HCT116 (cell line): ENCODE measurements around the gene DAZAP1.

Source experiments
- CBX3 ChIP-seq: IDR thresholded peaks from 2 replicates; pipeline ENCODE4 v1.6.1; 2012; ENCODE audit warnings: low read depth
- CTCF ChIP-seq, 3 experiments: fragments of 200-600 bp in 1 of 3; sonication (generic) in 1 of 3; IDR thresholded peaks in 2 of 3; conservative IDR thresholded peaks in 1 of 3; 2 replicates each; pipeline ENCODE4 v1.5.1; 2012 to 2017; ENCODE audit warnings: low read depth in 2 of 3, low read length in 2 of 3, antibody characterized with exemption in 1 of 3, borderline replicate concordance in 1 of 3, control low read depth in 1 of 3, mild to moderate bottlenecking in 1 of 3, mixed read lengths in 1 of 3, mixed run types in 1 of 3, moderate library complexity in 1 of 3; ENCODE audit not compliant: insufficient read depth in 1 of 3
- EZH2 ChIP-seq: fragments of 200-600 bp; sonication (generic); IDR thresholded peaks from 2 replicates; pipeline ENCODE4 v1.6.1; 2017; ENCODE audit warnings: antibody characterized with exemption, mixed run types
- EZH2phosphoT487 ChIP-seq: fragments of 200-600 bp; IDR thresholded peaks from 2 replicates; pipeline ENCODE4 v1.6.1; 2018; ENCODE audit warnings: antibody characterized with exemption, borderline replicate concordance
- JUND ChIP-seq: IDR thresholded peaks from 2 replicates; pipeline ENCODE4 v1.6.1; 2012
- POLR2A ChIP-seq: IDR thresholded peaks from 2 replicates; pipeline ENCODE4 v1.7.0; 2011; ENCODE audit warnings: borderline replicate concordance; ENCODE audit not compliant: insufficient read depth, insufficient read length; ENCODE audit errors: extremely low read depth
- POLR2AphosphoS5 ChIP-seq: IDR thresholded peaks from 2 replicates; pipeline ENCODE4 v1.6.1; 2011; ENCODE audit warnings: mild to moderate bottlenecking, low read depth, low read length, moderate library complexity
- REST ChIP-seq: IDR thresholded peaks from 2 replicates; pipeline ENCODE4 v1.6.1; 2012; ENCODE audit warnings: low read depth
- TCF7L2 ChIP-seq: IDR thresholded peaks from 2 replicates; pipeline ENCODE4 v1.7.0; 2011; ENCODE audit warnings: borderline replicate concordance, inconsistent platforms; ENCODE audit not compliant: insufficient read depth, insufficient read length; ENCODE audit errors: extremely low read depth
- ZBTB33 ChIP-seq: IDR thresholded peaks from 2 replicates; pipeline ENCODE4 v1.6.1; 2011; ENCODE audit warnings: mild to moderate bottlenecking, low read length, moderate library complexity; ENCODE audit not compliant: insufficient replicate concordance; ENCODE audit errors: extremely low read depth
- ZNF274 ChIP-seq: fragments of 200-500 bp; sonication (Bioruptor generic); IDR thresholded peaks from 2 replicates; pipeline ENCODE4 v1.6.1; 2014; ENCODE audit warnings: mild to moderate bottlenecking, low read depth, low read length, inconsistent platforms

- TF ChIP-seq CTCF (IDR thresholded peaks at IDR 0.05 in 2 of 3, conservative IDR thresholded peaks at IDR 0.05 in 1 of 3; ENCODE audit: borderline replicate concordance in 1 of 3, insufficient read depth in 1 of 3, low read depth in 2 of 3, low read length in 2 of 3) (no peak), TCF7L2 (no peak), POLR2AphosphoS5 (no peak), ZBTB33 (no peak), REST (no peak), EZH2 (no peak), JUND (no peak), EZH2phosphoT487 (no peak), POLR2A (no peak), ZNF274 (no peak), CBX3 (no peak)
Measured at GRCh38 chr19:1431759-1432506, 24.5 kb downstream of the DAZAP1 start.
